Body of pancreas (tissue), 4 donors: ENCODE measurements around the gene COL3A1.

Experiments used
- CTCF ChIP-seq, 7 experiments: fragments of 450-650 bp in 4 of 7; fragments of 200-600 bp in 3 of 7; sonication (generic) in 3 of 7; IDR thresholded peaks; one replicate each; pipeline ENCODE4 v1.5.1; 2016 to 2019; ENCODE audit warnings: antibody characterized with exemption in 7 of 7
- POLR2A ChIP-seq, 3 donors: fragments of 450-650 bp; IDR thresholded peaks; one replicate each; pipeline ENCODE4 v1.6.1; 2016; ENCODE audit warnings: antibody characterized with exemption in 3 of 3, mild to moderate bottlenecking in 2 of 3

DNA sequence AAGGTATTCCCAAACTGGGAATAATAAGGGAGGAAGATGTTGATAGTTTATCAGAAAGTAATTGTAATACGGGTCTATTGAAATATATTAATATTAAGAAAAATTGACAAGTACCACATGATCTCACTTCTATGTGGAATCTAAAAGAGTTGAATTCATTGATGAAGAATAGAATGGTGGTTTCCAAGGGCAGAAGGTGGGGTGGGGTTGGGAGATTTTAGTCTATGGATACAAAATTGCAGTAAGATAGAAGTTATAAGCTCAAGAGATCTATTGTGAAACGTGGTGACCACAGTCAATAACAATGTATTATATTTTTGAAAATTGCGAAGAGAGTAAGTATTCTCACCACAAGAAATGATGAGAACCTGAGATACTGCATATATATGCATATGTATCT lies 38.9 kb downstream of the COL3A1 start:
- TF ChIP-seq CTCF (IDR thresholded peaks at IDR 0.05) (no peak), POLR2A (IDR thresholded peaks at IDR 0.05) (no peak)
